Measurements from ENCODE around the gene BCAP29. TPM values are rescaled to one million over a fixed set of nuclear protein-coding genes. Genes with fewer than 3 reads are reported as not detected.
A peak's percentile ranks its signal among the peaks of the same experiment; 100 is the strongest.

Gene BCAP29
- polyA plus RNA-seq, 6 donors from 2014 or later: 63.0 to 89.2 (median 77.5) TPM

DNA sequence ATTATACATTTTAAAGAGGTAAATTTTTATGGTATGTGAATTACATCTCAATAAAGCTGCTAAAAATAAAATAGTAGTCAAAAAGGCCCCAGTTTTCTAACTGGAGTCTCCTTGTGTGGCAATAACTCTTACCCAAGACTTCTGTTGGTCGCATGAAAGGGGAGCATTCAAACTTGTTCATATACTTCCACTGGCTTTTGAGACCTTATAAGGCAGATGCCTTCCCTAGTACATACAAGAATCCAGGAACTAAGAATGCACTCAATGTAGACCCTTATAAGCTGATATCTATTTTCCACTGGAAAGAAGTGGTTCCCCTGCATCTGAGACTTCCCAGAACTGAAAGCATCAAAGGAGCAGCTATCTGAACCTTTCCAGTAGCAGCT is 13.0 kb downstream of the BCAP29 start:
- H3K4me3 Mint-ChIP-seq: no peak overlapping the region
- ATAC-seq (ENCODE audit: low read depth in 2 of 2): no peak
- H3K36me3 Mint-ChIP-seq: peaks cover 8 to 12% of the 10 kb centered on the region in 2 donors
- no peak overlapping the region for H3K27ac Mint-ChIP-seq
- H3K27me3 Mint-ChIP-seq: no peaks in the 10 kb centered on the region
- no peak for DNase-seq
- H3K9me3 Mint-ChIP-seq: no peaks in the 10 kb centered on the region
- peaks cover 0 to 7% (median 0%) of the 10 kb centered on the region in 3 donors for H3K4me1 Mint-ChIP-seq

DNA sequence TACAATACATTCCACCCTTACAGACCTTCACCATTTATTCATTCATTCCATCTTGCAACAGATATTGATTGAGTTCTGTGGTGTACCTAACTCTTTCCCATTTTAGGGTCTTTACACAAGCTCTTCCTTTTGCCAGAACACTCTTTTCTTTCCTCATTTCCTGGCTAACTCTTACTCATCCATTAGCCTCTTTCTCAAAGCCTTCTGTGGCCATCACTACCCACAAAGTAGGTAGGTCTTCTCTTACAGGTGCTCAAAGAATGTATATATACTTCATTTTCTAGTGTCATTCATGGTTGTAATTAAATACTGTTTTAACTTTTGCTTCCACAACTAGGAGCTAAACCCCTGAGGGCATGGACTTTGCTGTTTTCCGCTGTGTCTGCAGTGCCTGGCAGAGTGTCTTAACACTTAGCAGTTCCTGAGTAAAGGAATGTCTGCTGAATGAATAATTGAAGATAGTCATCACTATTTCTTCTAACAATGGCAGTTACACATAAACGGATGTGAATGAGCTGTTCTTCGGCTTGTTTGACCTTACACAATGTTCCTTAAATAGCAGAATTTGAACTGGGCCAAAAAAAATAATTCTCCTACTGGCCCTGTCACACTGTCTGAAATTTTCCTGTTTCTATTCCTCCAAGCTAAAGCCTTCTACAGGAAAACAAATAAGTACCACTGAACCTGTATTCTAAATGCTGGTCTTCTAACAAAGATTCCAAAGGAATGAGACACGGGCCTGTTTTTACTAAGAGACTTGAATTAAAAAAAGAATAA is 15.1 kb downstream of the BCAP29 start:
- DNase-seq: no peak
- H3K36me3 Mint-ChIP-seq: peaks cover 8 to 9% of the 10 kb centered on the region in 2 donors
- peak overlapping the region in 4 of 6 donors; percentile 22 to 60 (median 45) for H3K27ac Mint-ChIP-seq
- ATAC-seq (ENCODE audit: low read depth in 2 of 2): no peak
- H3K27me3 Mint-ChIP-seq: no peaks in the 10 kb centered on the region
- H3K4me3 Mint-ChIP-seq: no peak overlapping the region
- no peaks in the 10 kb centered on the region for H3K9me3 Mint-ChIP-seq
- H3K4me1 Mint-ChIP-seq: peaks cover 0 to 4% (median 0%) of the 10 kb centered on the region in 3 donors

DNA sequence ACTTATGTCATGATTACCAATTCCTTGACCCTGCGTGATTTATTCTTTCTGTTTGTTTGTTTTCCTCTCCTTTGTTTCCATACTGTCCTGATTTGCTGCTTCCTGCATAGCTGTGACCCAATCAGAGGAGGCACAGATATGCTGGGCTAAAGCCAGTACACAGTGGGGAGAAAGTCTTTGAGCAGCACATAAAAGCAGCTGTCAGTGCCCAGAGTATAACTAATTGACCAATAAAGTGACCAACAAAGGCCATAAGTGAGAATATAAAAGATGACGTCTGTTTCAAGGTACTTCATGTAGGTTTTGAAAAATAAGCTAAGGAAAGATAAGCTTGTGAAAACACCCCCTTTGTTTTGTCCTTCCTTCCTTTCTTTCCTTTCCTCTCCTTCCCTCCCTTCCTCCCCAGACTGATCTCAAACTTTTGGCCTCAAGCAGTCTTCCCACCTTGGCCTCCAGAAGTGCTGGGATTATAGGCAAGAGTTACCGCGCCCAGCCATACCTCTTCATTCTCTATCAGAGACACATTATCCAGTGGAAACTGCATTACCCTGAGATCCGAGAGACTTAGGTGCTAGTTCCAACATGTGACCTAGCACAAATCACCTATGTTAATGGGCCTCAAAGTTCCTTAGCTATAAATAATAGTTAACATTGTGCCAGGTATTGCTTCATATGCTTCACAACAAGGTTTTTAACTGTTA is 17.0 kb downstream of the BCAP29 start:
- H3K27me3 Mint-ChIP-seq: no peaks in the 10 kb centered on the region
- H3K36me3 Mint-ChIP-seq: peaks cover 8 to 12% of the 10 kb centered on the region in 2 donors
- H3K27ac Mint-ChIP-seq: peak overlapping the region in 1 of 6 donors; percentile 77
- H3K4me1 Mint-ChIP-seq: no peaks in the 10 kb centered on the region
- DNase-seq (no peak), ATAC-seq (ENCODE audit: low read depth in 2 of 2) (no peak)
- no peak overlapping the region for H3K4me3 Mint-ChIP-seq
- H3K9me3 Mint-ChIP-seq: no peaks in the 10 kb centered on the region

GRCh38 chr7:107597582-107597916 is 17.5 kb downstream of the BCAP29 start:
- H3K27me3 Mint-ChIP-seq: no peaks in the 10 kb centered on the region
- no peak overlapping the region for H3K4me3 Mint-ChIP-seq
- ATAC-seq (ENCODE audit: low read depth in 2 of 2) (no peak), DNase-seq (no peak)
- no peaks in the 10 kb centered on the region for H3K9me3 Mint-ChIP-seq
- H3K27ac Mint-ChIP-seq: no peak overlapping the region
- H3K36me3 Mint-ChIP-seq: peaks cover 8 to 12% of the 10 kb centered on the region in 2 donors
- no peaks in the 10 kb centered on the region for H3K4me1 Mint-ChIP-seq

- Mint-ChIP-seq H3K4me3 (no peak overlapping the region), H3K36me3 (peaks cover 8 to 12% of the 10 kb centered on the region in 2 donors), H3K9me3 (no peaks in the 10 kb centered on the region), H3K4me1 (no peaks in the 10 kb centered on the region), H3K27me3 (no peaks in the 10 kb centered on the region), H3K27ac (no peak overlapping the region)
- DNase-seq (no peak), ATAC-seq (ENCODE audit: low read depth in 2 of 2) (no peak)
These were observed 17.9 kb downstream of the BCAP29 start for GRCh38 chr7:107597953-107598352.

GRCh38 chr7:107599262-107599661 is 19.2 kb downstream of the BCAP29 start:
- no peaks in the 10 kb centered on the region for H3K4me1 Mint-ChIP-seq
- no peak overlapping the region for H3K27ac Mint-ChIP-seq
- H3K27me3 Mint-ChIP-seq: no peaks in the 10 kb centered on the region
- no peak for DNase-seq
- ATAC-seq (ENCODE audit: low read depth in 2 of 2): no peak
- H3K4me3 Mint-ChIP-seq: no peak overlapping the region
- H3K9me3 Mint-ChIP-seq: no peaks in the 10 kb centered on the region
- H3K36me3 Mint-ChIP-seq: peaks cover 8 to 12% of the 10 kb centered on the region in 2 donors

GRCh38 chr7:107600816-107601215 is 20.8 kb downstream of the BCAP29 start:
- ATAC-seq (ENCODE audit: low read depth in 2 of 2) (no peak), DNase-seq (no peak)
- Mint-ChIP-seq H3K4me3 (no peak overlapping the region), H3K36me3 (peaks cover 0 to 12% of the 10 kb centered on the region in 2 donors), H3K27me3 (no peaks in the 10 kb centered on the region), H3K4me1 (no peaks in the 10 kb centered on the region), H3K27ac (no peak overlapping the region), H3K9me3 (no peaks in the 10 kb centered on the region)

DNA sequence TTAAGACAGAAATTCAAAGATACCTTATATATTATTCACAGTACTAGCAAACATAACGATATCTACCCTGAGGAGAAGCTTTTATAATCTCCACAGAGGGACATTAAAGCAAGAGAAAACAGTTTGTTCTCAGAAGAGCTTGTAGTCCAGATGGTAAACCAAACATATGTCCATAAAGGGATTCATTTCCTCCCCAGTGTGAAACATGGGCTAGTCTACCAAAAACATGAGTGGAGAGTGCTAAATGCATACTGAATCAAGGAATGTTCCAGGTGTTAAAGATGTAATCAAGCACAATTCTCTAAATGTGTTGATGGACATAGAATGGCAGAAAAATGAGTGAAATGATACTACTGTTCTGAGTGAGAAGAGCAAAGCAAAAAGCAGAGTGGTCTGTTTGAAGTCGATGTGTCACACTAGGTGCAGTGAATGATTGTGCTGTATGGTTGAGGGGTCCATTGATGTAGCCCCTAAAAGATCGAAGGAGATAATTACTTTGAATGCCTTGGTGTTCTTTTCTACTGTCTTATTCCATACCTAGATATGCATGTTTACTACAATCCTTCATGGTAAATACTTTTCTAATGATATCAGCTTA is 25.3 kb downstream of the BCAP29 start:
- no peak for ATAC-seq (ENCODE audit: low read depth in 2 of 2)
- Mint-ChIP-seq H3K36me3 (peaks cover 11 to 18% of the 10 kb centered on the region in 2 donors), H3K27me3 (no peaks in the 10 kb centered on the region), H3K4me1 (no peaks in the 10 kb centered on the region), H3K27ac (peak overlapping the region in 1 of 6 donors; percentile 33), H3K9me3 (no peaks in the 10 kb centered on the region), H3K4me3 (no peak overlapping the region)
- no peak for DNase-seq

- Mint-ChIP-seq H3K27me3 (no peaks in the 10 kb centered on the region), H3K27ac (peak overlapping the region in 1 of 6 donors; percentile 1), H3K4me1 (no peaks in the 10 kb centered on the region), H3K4me3 (no peak overlapping the region), H3K9me3 (no peaks in the 10 kb centered on the region), H3K36me3 (peaks cover 11 to 16% of the 10 kb centered on the region in 2 donors)
- no peak for ATAC-seq (ENCODE audit: low read depth in 2 of 2)
- DNase-seq: no peak
These were observed 26.3 kb downstream of the BCAP29 start for GRCh38 chr7:107606303-107606702.

DNA sequence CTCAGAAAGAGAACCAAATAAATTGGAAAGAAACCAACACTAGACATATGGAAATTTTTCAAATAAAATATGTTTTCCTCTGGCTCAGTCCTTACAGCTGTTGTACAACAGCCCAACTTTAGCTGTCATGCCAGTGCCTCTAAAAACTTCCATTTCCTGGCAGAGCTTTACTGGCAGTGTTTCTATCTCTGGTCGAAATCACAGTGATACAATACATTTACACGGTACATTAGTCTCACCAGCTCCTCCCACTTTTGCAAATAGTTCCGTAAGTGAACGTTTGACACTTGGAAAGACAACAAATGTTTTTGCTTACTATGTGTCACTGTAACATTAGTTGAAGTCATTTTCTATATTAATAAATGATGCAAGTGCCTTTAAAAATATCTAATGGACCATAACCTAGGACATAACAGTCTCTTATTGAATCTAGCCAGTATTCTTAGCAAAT is 29.8 kb downstream of the BCAP29 start:
- Mint-ChIP-seq H3K4me3 (no peak overlapping the region), H3K36me3 (peaks cover 11 to 27% of the 10 kb centered on the region in 2 donors), H3K4me1 (no peaks in the 10 kb centered on the region), H3K27me3 (no peaks in the 10 kb centered on the region), H3K27ac (no peak overlapping the region), H3K9me3 (no peaks in the 10 kb centered on the region)
- ATAC-seq (ENCODE audit: low read depth in 2 of 2) (no peak), DNase-seq (no peak)

DNA sequence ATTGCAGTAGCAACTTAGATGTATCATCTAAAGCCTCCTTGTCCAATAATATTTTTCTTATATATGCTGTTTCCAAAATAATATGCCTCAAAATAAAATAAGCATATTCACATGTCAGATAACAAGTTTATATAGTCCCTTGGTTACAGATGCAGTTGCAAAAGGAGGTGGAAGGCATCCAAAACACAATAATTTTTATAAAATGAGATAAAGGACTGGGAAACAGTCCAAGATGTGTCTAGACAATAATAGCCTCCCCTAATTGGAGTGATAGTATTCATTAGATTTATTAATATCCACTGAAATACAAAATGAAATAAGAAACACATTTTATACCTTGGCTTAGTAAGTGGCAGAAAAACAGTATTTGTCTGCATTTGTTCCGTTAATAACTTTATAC is 30.3 kb downstream of the BCAP29 start:
- ATAC-seq (ENCODE audit: low read depth in 2 of 2) (no peak), DNase-seq (no peak)
- no peak overlapping the region for H3K27ac Mint-ChIP-seq
- no peaks in the 10 kb centered on the region for H3K27me3 Mint-ChIP-seq
- no peaks in the 10 kb centered on the region for H3K9me3 Mint-ChIP-seq
- H3K36me3 Mint-ChIP-seq: peaks cover 11 to 26% of the 10 kb centered on the region in 2 donors
- H3K4me1 Mint-ChIP-seq: no peaks in the 10 kb centered on the region
- H3K4me3 Mint-ChIP-seq: no peak overlapping the region

GRCh38 chr7:107613439-107613838 is 33.4 kb downstream of the BCAP29 start:
- peaks cover 19 to 23% of the 10 kb centered on the region in 2 donors for H3K36me3 Mint-ChIP-seq

DNA sequence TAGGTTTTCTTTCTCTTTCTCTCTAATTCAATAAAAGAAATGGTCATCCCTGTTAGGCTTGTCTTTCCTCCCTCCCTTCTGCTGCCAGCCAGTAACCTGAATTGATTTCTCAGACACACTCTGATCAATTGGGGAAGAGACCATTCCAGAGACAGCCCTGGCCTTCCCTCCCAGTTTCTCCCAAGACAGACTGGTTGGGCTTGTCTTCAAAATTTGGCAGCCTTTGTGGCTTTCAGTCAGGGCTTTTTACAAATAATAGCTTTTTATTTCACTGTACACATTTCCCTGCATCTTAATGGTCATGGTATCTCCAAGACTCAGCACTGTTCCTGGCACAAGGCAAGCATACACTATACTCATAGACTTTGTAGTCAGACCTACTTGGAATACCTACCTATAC is 33.9 kb downstream of the BCAP29 start:
- H3K4me3 Mint-ChIP-seq: no peak overlapping the region
- no peak for DNase-seq
- H3K36me3 Mint-ChIP-seq: peaks cover 15 to 18% of the 10 kb centered on the region in 2 donors
- ATAC-seq (ENCODE audit: low read depth in 2 of 2): no peak
- no peaks in the 10 kb centered on the region for H3K27me3 Mint-ChIP-seq
- H3K27ac Mint-ChIP-seq: peak overlapping the region in 2 of 6 donors; percentile 49 to 69
- no peaks in the 10 kb centered on the region for H3K4me1 Mint-ChIP-seq
- H3K9me3 Mint-ChIP-seq: no peaks in the 10 kb centered on the region

More at GRCh38 chr7:107613439-107613838, 33.4 kb downstream of the BCAP29 start:
- H3K4me1 Mint-ChIP-seq: no peaks in the 10 kb centered on the region
- no peak overlapping the region for H3K4me3 Mint-ChIP-seq
- ATAC-seq (ENCODE audit: low read depth in 2 of 2) (no peak), DNase-seq (no peak)
- no peak overlapping the region for H3K27ac Mint-ChIP-seq
- no peaks in the 10 kb centered on the region for H3K9me3 Mint-ChIP-seq
- no peaks in the 10 kb centered on the region for H3K27me3 Mint-ChIP-seq

- H3K4me3 Mint-ChIP-seq: no peak overlapping the region
- no peak for ATAC-seq (ENCODE audit: low read depth in 2 of 2)
- no peak overlapping the region for H3K27ac Mint-ChIP-seq
- no peaks in the 10 kb centered on the region for H3K9me3 Mint-ChIP-seq
- peaks cover 10 to 13% of the 10 kb centered on the region in 2 donors for H3K36me3 Mint-ChIP-seq
- H3K27me3 Mint-ChIP-seq: no peaks in the 10 kb centered on the region
- no peak for DNase-seq
- no peaks in the 10 kb centered on the region for H3K4me1 Mint-ChIP-seq
These were observed 34.4 kb downstream of the BCAP29 start for GRCh38 chr7:107614425-107614824.
